ENCODE results near the gene RGS9BP. TPM values are rescaled to one million over a fixed set of nuclear protein-coding genes. Genes with fewer than 3 reads are reported as not detected.
A peak's percentile ranks its signal among the peaks of the same experiment; 100 is the strongest.

Gene RGS9BP
- total RNA-seq, 1 experiment from 2014 or later: 0.13 TPM

DNA sequence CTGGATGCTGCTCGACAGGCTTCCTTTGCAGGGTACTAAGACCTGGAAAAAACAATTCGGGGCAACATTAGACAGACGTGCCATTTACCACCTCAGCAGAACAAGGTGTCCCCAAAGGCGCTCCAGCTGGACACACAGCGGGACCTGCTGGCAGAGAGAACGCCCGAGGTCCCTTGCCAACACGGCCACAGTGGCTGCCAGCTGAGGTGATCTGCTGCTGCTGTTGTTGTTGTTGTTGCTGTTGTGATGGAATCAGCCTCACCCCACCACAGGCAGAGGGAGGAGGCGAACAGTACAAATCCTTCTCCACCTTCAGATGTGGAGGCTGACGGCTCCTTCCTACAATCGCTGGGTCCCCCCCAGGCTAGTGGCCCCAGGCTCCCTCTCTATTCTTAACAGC lies 25.9 kb upstream of the RGS9BP start:
- no peak overlapping the region for H2BK15ac ChIP-seq (ENCODE audit: low read depth, low read length)
- no peaks in the 10 kb centered on the region for H3K23me2 ChIP-seq (ENCODE audit: insufficient read length, low read depth, low read length, poor library complexity, severe bottlenecking)
- peaks cover 11 to 20% of the 10 kb centered on the region in 2 experiments for H3K4me1 Mint-ChIP-seq
- H3K79me2 ChIP-seq (ENCODE audit: insufficient read depth, low read length): no peaks in the 10 kb centered on the region
- H4K8ac ChIP-seq (replicated peaks; ENCODE audit: insufficient read length, low read depth, low read length): no peak overlapping the region
- TF ChIP-seq, protein P1, sequence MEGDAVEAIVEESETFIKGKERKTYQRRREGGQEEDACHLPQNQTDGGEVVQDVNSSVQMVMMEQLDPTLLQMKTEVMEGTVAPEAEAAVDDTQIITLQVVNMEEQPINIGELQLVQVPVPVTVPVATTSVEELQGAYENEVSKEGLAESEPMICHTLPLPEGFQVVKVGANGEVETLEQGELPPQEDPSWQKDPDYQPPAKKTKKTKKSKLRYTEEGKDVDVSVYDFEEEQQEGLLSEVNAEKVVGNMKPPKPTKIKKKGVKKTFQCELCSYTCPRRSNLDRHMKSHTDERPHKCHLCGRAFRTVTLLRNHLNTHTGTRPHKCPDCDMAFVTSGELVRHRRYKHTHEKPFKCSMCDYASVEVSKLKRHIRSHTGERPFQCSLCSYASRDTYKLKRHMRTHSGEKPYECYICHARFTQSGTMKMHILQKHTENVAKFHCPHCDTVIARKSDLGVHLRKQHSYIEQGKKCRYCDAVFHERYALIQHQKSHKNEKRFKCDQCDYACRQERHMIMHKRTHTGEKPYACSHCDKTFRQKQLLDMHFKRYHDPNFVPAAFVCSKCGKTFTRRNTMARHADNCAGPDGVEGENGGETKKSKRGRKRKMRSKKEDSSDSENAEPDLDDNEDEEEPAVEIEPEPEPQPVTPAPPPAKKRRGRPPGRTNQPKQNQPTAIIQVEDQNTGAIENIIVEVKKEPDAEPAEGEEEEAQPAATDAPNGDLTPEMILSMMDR (conservative IDR thresholded peaks at IDR 0.05): no peak
- no peaks in the 10 kb centered on the region for H4K20me1 ChIP-seq (ENCODE audit: control insufficient read depth, insufficient read depth, insufficient read length)
- no peak overlapping the region for H3K4me2 ChIP-seq (ENCODE audit: insufficient read depth, insufficient read length, low read length)
- H3K4ac ChIP-seq (ENCODE audit: low read depth, low read length): no peak overlapping the region
- no peak overlapping the region for H3T11ph ChIP-seq (ENCODE audit: low read length)
- H3K36me3 Mint-ChIP-seq (ENCODE audit: insufficient read depth in 1 of 3, low read depth in 3 of 3): peaks cover 24 to 41% (median 40%) of the 10 kb centered on the region in 3 experiments; a peak in 6 of 7 replicates
- no peak overlapping the region for H3K27ac ChIP-seq (ENCODE audit: insufficient read length, low read depth, low read length)
- no peaks in the 10 kb centered on the region for H3K27me3 ChIP-seq (ENCODE audit: insufficient read depth, low read length)
- no peaks in the 10 kb centered on the region for H3K9me3 ChIP-seq (ENCODE audit: control insufficient read depth, low read depth, low read length)
- H2BK120ac ChIP-seq (ENCODE audit: low read depth, low read length, poor library complexity, severe bottlenecking): no peak overlapping the region
- H3K9me3 Mint-ChIP-seq: no peaks in the 10 kb centered on the region
- no peaks in the 10 kb centered on the region for H3K79me1 ChIP-seq (ENCODE audit: insufficient read depth, low read depth, low read length, poor library complexity, severe bottlenecking)
- H4K5ac ChIP-seq (ENCODE audit: insufficient read length, low read depth, low read length): no peak overlapping the region
- no peak overlapping the region for H2BK12ac ChIP-seq (ENCODE audit: insufficient read length, low read depth, low read length)
- no peak overlapping the region for H2BK5ac ChIP-seq (ENCODE audit: insufficient read length, low read length)
- no peaks in the 10 kb centered on the region for H3K27me3 Mint-ChIP-seq (ENCODE audit: low read depth)
- no peak for DNase-seq
- H3K18ac ChIP-seq (ENCODE audit: insufficient read length, low read depth, low read length): no peak overlapping the region
- no CpG with 5 or more reads among the region's 11 CpGs for WGBS (ENCODE audit: extremely low coverage, insufficient read length, low lambda C conversion rate)
- H2BK20ac ChIP-seq (ENCODE audit: low read depth, low read length, poor library complexity, severe bottlenecking): no peak overlapping the region
- 0 out of 7 replicates have a peak overlapping the region, but pooled peaks of 1 of the 3 experiments have one; percentile 76 for H3K27ac Mint-ChIP-seq
- H2AFZ ChIP-seq (ENCODE audit: low read length): no peak overlapping the region
- no peak overlapping the region for H3K23ac ChIP-seq (ENCODE audit: insufficient read length, low read depth, low read length)
- H3K4me3 Mint-ChIP-seq: no peak overlapping the region
- H3K4me1 ChIP-seq (ENCODE audit: insufficient read depth, low read length): no peaks in the 10 kb centered on the region; the same call in 1 of the 2 replicates
- no peak overlapping the region for H3K14ac ChIP-seq (ENCODE audit: insufficient read depth, low read length)
- H3K56ac ChIP-seq (ENCODE audit: insufficient read length, low read depth, low read length): no peak overlapping the region
- no peak overlapping the region for H4K91ac ChIP-seq (ENCODE audit: insufficient read length, low read depth, low read length)
- H2AK5ac ChIP-seq (ENCODE audit: insufficient read length, low read length): no peak overlapping the region
- no peak overlapping the region for H3K9ac ChIP-seq (ENCODE audit: extremely low read depth, insufficient read length, low read length)

Measured in H9 (cell line).